Iris pigment epithelial cell (primary cell): ENCODE results near the gene TMPRSS6.

ENCODE experiments used
- DNase-seq: peaks from one replicate; pipeline ENCODE4 v3.0.0-alpha.2; 2011; ENCODE audit warnings: low read depth

Gene TMPRSS6

DNA sequence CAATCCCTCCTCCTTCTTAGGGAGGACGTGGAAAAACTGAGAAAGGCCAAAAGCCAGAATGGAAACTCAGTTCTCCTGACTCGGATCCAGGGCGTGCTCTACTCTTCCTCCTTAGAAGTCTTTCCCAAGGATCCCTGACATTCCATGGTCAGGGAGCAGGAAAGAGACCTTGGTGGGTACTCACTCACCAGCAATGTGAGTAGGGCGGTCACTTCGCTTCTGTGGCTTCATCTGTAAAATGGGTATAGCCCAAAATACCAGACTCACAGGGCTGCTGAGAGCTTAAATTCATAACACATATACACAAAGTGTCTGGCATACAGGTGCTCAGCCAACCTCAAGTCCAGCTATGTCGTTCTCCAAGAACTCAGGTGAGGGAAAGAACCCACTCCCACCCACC lies 58.6 kb downstream of the TMPRSS6 start:
- DNase-seq = no peak

DNA sequence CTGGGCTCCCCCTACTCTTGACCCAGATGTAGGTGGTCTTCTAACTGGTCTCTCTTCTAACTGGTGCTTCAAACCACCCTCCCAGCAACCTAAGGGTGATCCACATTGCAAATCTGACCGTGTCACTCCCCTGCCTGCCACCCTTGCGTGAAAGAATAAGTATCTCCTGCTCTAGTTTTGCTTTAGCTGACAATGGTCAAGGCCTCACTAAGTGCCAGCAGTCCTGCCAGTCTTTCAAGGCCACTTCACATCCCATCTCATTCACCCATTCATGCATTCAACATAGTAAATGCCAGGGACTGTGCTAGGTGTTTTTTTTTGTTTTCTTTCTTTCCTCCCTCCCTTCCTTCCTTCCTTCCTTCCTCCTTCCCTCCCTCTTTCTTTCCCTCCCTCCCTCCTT lies 60.3 kb downstream of the TMPRSS6 start:
- DNase-seq = no peak

DNA sequence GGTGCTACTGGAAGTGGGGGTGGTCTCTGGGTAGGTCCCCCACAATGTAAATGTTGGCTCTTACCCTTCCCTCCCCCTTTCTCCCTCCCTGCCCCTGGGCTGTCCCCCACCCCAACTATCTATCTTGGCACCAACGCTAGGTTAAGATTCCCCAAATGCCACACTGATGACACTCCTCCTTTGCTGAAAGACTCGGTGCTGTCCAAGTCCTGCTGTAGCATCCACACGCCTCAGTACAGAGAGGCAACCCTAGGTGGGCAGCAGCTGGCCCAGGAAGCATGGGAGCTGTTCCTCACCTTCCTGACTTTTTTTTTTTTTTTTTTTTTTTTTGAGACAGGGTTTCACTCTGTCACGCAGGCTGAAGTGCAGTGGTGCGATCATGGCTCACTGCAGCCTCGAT lies 61.4 kb downstream of the TMPRSS6 start:
- peak; percentile 26 for DNase-seq

DNA sequence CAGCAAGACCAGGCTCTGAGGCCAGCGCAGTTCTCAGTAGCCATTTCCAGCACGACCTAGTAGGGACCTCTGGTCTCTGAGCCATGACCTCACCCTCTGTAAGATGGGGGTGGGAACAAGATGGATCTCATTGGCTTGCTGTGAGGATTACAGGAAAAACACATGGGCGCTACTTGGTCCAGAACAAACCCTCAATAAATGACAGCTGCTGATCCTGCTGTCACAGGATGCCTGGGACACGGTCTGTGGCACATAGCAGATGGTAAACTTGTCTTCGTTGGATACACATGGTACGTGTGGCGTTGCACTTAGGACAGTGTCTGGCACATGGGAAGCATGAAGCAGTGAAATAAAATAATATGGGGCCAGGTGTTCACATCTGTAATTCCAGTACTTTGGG lies 62.5 kb downstream of the TMPRSS6 start:
- no peak for DNase-seq

DNA sequence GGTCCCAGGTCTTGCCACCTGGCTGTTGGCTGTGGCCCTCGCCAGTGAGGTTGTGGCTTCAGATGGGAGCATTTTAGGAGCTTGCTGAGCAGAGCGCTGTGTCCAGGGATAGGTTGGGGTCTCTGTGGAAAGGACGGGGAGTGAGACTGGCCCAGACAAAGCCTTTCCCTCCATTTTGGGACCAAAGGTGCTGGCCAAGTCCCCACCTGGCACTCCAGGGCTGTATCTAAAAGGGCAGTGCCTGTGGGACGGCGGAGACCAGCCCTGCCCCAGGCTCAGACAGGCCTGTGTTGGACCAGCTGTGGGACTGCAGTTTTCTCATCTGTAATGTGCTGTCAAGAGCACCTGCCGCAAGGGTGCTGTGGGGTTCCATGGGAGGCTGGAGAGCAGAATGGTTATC lies 62.9 kb downstream of the TMPRSS6 start:
- DNase-seq = no peak

DNA sequence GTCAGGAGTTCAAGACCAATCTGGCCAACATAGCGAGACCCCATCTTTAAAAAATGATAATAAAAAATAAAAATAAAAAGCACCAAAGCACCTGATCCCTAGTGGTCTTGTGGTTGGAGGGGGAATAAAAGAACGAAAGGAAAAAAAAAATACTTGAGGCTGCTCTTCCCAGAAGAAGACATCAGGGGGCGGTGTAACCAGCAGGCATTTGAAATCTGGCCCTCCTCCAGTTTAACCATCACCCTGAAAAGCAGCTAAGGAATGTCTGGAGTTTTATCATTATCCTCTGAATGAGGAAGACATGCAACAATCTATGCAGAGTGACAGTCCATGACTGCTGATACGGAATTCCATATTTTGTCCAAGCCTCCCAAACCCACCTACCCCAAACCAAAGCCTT lies 63.6 kb downstream of the TMPRSS6 start:
- DNase-seq = peak; percentile 70

DNA sequence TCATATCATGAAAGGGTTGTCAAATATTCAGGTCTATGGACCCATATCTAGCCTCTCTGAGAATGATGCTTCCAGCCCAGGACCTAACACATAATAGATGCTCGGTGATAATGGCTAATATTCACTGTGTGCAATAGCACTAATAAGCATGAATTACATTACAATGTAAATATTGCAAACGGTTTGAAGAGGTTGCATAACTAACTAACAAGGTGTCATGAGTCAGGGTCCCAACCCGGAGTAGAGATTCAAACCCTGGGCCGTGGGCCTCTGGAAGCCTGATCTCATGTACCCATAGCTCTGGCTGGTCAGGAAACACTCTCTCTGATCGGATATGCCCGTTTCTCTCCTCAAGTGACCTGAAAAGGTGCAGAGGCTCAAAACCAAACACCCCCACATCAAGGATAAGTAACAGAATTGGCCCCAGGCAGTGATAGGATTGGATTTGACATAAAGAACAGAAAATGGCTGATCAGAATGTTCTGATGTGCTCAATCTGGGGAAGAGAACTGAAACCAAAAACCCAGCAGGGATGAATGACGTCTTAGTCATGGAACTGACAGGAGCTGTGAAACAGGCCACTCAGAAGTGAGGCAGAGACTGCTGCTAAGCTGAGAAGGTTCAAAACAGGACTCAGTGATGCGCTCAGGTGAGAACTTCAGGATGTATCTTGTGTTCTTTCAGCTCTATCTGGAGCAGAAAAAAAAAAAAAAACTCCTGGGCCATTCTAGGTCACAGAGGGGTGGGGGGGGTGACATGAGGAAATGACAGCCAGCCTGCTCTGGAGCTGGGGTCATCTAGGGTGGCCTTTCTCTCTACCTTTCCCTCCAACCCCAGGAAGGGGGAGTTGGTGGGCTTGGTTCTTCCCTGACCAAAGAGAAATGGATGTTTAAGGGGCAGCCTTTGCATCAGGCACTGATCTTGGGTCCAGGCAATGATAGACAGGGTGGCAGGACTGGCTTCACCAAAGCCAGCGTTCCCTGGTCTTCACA lies 64.6 kb downstream of the TMPRSS6 start:
- DNase-seq = no peak

DNA sequence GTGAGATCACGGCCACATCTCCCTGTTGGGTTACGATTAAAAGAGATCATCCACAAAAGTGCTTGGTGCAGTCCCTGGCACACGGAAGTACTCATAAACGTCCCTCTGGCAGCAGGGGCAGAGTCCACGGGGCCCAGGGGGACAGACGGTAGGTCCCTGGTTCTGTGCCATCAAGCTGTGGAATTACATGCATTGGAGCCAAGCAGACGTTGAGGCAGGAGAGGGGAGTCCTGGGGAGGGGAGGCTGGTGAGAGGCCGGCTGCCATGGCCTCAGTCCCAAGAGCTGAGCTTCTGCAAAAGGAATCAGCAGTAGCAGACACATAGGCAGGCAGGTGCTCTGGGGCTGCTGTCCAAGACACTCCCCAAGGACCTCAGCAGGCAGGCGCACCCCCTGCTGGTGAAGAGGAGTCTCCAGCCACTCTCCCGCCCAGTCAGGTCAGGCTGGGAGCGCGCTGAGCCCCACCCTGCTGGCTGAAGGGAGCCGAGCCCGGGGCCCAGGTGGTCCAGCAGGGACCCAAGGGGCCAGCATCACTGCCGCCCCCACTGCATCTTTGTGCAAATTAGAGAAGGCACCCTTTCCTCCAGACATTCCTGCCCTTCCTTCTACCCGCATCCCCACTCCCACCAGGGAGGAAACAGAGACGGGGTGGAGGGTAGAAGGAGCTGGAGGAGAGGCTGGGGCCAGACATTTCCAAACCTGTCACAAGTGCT lies 65.5 kb downstream of the TMPRSS6 start:
- peak; percentile 44 for DNase-seq

DNA sequence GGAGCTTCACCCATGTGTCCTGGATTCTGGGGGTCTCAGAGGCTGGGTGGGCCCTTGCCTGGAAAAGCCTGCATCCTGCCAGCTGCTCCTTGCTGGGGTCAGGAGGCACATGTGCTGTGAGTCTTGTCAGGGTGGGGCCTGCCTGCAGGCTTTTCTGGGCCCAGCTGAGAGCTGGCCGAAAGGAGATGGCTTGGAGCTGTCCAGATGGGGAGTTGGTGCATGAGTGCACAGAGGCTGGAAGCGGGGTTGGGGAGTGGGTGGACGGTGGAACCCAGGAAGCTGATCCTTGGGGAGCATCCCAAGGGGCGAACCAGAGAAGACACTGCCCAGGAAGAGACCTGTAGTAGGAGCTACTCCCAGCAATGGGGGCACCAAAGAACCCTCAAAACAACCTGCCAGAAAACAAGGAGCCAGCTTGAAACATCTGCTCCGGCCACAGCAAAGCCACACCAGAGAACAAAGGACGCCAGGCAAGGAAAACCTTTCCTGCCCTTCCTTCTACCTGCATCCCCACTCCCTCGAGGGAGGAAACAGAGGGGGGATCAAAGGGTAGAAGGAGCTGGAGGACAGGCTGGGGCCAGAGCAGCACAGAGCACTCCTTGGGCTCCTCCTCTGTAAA lies 66.2 kb downstream of the TMPRSS6 start:
- DNase-seq = no peak

DNA sequence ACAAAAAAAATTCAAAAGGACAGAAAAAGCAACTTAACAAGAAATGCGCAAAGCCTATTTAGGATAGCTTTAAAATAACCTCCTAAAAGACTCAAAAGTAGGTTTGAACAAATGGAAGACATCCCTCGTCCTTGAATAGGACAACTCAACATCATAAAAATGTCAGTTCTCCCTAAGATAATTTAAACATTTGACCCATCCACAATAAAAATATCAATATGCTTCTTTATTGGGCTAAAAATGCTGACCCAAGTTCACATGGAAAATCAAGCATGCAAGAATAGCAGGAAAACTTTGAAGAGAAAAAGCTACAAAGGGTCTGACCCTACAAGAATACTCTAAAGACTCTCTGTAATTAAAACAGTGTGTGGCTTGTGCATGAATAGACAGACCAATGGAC lies 70.0 kb downstream of the TMPRSS6 start:
- DNase-seq = no peak

DNA sequence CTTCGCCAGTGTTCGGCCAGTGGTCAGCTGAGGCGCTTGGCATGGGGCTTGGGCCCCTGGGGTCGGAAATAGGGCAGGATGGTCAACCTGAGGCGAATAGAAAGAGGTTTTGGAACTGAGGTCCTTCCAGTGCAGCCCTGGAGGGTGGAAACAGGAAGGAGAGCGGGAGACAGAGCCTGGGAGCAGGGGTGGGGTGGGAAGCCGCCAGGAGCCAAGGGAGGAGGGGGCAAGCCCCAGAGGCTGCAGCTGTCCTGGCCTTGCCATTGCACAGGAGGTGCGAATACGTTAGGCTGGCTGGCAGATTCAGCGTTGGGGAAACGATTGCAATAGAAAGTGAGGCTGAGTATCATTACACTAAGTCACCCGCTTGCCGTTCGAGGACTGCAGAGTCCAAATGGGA lies 71.8 kb downstream of the TMPRSS6 start:
- DNase-seq = no peak

DNA sequence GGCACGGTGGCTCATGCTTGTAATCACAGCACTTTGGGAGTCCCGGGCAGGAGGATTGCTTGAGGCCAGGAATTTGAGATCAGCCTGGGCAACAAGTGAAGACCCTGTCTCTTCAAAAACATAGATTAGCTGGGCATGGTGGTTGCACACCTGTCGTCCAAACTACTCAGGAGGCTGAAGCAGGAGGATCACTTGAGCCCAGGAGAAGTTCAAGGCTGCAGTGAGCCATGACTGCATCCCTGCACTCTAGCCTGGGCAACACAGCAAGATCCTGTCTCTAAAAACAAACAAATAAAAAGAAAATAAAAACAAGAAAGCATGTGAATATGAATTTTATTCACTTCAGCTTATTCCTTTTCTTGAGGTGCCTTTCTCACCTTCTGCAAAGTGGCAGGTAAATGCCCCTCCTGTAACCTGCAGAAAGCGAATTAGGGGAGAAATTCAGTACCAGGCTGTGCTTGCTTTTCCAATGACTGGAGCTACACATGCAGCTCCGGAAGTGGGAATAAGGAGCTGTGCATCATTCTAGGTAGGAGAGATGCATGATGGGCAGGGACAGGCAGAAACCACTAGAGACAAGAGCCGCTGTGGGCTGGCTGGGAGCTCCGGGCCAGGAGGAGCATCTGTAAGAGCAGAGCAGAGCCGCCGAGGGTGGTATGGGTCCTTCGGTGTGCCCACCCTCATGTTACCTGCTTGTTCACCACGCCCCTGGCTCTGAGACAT lies 72.7 kb downstream of the TMPRSS6 start:
- no peak for DNase-seq

DNA sequence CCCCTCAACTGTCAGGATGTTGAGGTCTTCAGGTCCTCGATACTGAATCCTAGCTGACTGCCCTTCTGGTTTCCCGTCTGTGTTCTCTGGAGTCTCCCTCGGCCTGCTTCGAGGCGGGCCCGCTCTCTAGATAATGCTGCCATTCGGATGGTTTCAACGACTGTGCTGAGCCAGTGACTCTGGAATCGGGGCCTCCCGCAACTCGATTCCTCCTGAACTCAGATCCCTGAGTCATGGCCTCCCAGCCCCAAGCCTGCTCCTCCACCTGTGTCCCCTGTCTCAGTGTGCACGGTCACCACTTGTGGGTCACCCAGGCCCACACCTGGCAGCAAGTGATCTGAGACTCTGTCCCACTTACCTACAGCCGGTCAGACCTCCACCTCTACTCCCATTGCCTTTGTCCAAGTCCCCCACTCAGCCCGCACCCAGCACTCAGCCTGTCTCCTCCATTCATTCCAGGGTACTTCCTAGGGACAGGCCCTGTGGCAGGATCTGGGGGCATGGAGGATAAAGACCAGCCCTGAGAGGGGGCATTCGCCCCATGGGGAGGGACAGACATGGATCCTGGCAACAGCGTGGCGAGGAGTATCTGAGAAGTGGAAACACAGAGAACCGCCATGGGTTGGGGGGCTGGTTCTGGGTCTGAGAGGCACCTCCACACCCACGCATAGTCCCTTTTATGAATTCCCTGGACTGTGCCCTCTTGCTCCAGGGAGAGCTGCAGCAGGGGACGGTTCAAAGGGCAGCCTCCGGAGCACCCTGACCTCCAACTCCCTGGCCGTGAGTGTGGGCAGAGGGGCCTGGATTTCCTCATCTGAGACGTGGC lies 75.7 kb downstream of the TMPRSS6 start:
- DNase-seq = no peak

DNA sequence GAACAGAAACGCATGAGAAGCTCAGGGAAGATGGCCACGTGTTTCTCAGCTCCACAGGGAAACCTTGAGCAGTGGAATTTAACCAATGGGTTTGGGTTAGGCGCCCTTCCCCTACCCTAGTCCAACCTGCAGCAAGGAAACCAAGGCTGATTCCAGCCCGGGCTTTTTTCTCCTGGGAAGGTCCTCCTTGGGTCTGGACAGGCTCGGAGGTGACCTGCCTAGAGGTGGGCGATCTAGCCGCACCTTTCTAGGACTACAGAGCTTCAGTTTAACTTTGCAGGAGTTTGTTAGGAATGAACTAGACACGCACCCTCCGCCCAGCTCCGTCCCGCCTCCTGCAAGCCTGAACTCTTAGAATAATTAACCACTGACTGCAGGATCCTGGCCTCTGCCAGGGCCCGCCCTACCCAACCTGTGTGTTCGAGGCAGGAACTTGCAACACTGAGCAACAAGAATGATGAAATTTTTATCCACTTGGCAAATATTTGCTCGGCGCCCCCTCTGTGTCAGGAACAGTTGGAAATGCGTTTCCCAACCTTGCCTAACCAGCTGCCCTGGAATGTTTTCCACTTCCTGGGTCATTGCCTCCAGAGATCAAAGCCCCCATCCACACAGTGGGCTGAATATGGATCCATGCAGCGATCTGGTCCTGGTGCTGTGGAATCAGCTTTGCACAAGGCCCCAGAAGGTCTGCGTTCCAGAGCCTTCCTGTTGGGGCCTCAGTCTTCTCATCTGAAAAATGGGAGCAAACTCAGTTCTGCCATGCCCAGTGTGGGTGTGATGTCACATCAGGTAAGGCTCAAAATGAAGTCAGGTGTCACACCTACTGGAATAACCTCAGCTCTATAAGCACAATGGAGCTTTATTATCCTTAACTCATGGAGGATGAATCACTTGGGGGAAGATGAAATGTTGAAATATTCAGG lies 76.7 kb downstream of the TMPRSS6 start:
- peak; percentile 85 for DNase-seq

DNA sequence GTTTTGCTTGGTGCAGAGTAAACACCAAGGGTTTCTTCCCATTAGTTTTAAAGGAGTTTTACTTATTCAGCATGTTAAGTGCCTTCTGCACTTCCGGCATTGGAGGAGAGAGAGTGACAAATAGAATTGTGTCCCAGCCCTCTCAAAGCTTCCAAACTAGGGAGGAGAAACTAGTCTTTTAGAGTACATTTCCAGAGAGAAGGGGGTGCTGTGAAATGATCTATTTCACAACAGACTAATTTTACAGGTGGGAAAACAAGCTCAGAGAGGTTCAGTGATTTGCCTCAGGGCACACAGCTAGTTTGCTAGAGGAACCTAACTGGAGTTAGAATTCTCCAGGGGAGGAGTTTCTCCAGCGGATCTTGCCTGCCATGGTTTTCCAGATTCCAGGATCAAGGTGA lies 77.4 kb downstream of the TMPRSS6 start:
- DNase-seq = no peak

DNA sequence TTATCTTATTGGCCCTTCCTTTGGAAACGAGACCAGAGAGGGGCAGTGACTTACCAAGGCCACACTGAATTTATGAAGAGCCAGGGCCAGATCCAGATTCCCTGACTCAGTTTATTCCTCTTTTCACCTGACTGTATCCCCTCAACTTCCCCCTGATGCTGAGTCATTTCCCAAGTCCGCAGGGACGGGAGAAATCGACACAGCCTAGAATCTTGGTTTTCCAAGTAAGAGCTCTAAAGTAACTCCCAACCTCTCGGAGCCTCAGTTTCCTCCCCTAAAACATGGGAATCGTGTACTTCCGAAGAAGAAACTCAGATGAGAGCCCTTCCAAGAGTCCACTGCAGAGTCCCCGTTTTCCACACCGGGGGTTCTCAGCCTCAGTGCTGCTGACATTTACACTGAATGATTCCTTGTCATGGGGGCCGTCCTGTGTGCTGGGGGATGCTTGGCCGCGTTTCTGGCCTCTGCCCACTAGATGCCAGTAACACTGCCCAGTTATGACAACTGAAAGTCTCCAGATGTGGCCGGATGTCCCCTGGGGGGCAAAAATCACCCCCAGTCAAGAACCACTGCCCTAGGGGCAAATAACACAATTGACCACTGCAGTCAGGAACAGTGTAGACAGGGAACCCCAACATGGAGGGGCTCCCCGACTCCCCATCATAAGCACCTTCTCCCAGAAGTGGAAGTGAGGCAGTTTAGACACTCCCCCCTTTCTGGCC lies 78.8 kb downstream of the TMPRSS6 start:
- DNase-seq = no peak

DNA sequence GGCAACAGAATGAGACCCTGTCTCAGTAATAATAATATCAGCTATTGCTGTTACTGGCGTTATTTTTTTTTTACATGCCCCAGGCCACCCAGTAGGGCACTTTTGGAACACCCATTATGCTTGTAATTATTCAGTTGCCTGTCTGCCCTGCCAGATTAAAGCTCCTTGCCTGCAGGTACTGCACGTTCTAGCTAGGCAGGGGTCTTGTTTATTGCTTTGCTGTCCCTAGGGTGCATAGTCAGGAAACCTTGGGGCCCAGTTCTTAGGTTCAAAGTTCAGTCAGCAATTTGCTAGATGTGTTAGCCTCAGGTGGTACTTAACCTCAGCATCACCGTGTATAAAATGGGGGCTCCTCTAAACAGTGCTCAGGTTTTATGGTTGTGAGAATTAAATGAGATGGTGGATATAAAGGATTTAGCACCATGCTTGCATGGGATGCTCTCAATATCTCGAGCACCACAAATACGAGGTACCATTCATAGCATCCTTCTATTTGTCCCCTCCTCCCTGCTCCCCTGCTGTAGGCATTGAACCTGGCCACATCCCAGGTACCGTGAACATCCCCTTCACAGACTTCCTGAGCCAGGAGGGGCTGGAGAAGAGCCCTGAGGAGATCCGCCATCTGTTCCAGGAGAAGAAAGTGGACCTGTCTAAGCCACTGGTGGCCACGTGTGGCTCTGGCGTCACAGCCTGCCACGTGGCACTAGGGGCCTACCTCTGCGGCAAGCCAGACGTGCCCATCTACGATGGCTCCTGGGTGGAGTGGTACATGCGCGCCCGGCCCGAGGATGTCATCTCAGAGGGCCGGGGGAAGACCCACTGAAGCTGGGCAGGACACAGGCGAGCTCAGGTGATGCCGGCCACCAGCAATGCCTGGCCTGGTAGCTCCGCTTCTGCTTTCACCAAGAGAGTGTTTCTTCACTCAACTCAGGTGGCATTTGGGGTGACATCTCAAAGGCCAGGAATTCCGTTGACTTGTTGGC lies 80.5 kb downstream of the TMPRSS6 start:
- no peak for DNase-seq

DNA sequence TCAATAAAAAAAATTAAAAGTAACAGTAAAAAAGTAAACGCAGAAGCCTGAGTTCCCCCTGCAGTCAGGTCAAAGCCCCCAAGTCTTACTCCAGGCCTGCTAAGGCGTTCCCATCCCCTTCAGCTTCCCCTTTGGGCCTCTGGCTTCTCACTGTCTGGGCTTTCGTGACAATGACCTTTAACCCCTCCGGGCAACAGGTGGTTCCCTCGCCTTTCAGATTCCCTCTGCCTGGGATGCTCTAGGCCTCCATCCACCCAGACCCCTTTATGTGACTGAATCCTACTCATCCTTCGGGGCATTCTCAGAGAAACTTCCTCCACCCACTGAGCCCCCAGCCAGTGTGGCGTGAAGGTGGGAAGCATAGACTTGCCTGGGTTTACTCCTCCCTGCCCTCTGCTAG lies 82.0 kb downstream of the TMPRSS6 start:
- no peak for DNase-seq
